GM20000 (cell line): ENCODE data around the gene DNTTIP2.

Source experiments
- DNase-seq: peaks from one replicate; pipeline ENCODE4 v3.0.0; 2012; ENCODE audit warnings: low spot score
- CTCF ChIP-seq: IDR thresholded peaks from 2 replicates; pipeline ENCODE4 v1.5.1; 2012; ENCODE audit warnings: mild to moderate bottlenecking, control low read depth; ENCODE audit errors: extremely low read depth, missing control alignments

DNTTIP2 gene

DNA sequence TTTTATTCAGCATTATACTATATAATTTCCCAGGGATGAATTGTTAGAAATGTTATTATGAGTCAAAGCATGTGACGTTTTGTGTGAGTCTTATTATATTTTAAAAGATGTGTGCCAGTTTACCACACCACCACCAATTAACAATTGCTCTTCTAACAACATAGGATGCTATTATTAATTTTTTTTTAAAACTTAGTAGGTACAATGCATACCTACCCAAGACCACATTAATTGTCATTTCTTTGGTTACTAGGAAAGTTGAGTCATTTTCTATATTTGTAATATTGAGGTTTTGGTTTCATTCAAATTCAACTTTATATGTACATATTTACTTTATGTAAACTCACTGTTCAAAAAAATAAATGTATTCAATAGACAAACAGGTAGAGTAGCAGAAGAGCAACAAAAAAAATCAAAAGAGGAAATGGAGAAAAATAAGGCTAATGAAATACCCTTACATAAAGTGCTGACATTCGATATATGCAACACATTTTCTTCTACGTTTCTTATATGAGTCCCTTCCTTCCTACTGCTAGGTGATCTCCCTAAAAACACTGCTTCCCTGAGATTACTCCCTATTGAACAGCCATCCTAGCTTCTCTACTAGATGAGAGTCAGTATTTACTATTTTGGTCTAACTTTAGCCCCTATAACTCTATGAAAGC, 20.7 kb upstream of the DNTTIP2 start:
- no peak for TF ChIP-seq CTCF
- DNase-seq = no peak

DNA sequence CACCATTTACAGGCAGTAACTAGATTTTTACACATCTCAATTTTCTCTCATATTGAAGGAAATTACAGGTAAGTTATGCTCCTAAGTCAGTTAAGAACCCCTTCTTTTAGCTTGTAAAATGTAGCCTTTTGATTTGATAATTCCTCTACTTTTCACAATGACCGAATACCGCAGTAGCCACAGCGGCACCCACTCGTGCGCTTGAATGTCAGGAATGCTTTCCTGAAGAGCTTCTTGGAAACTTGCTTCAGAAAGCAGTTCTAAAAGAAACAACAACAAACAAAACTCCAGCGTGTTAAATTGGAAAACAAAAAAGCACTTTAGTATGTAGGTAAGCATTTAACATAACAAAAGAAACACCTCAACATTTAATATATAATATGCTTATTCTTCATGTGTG, 9.9 kb upstream of the DNTTIP2 start:
- no peak for DNase-seq
- no peak for TF ChIP-seq CTCF

- DNase-seq = no peak
- no peak for TF ChIP-seq CTCF
These were observed 3.3 kb upstream of the DNTTIP2 start for GRCh38 chr1:93882269-93882668.

- DNase-seq = no peak
- TF ChIP-seq CTCF = no peak
These were observed 1.7 kb upstream of the DNTTIP2 start for GRCh38 chr1:93880731-93881130.

DNA sequence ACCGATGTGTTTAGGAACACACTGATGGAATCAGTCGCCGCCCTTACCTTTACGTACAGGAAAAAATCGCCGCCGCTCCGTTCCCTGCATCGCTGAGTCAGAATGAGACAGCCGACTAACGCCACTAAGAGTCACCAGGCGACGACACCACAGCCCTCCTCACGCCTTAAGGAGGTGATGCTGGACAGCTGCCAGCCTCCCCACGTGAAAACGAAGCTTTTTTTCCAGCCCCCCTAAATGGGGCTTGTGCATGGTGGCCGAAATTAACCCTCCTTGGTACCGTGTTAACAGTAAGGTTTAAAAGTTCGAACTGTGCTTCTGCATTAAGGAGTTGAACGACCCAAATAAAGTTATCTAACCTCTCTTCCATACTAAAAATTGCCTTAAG, 511 bp downstream of the DNTTIP2 start:
- DNase-seq = peak; percentile 61
- TF ChIP-seq CTCF = no peak

DNA sequence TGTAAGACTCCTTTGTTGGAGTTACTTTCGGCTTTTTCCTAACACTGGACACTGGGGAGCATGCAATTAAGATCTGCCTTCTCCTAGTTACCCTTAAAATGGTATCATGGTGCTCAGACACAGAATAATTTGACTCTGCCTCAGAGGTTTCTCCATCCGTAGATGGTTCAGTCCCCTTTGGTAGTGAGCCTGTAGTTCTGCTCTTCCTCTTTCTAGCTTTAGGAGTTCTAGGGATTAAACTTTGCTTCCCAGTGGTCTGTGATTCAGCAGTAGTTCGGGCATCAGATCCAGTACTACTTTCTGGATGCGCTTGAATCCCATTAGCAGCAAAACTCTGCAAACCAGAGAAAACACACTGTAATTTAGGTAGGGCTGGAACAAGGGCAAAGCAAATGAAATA, 1.5 kb downstream of the DNTTIP2 start:
- no peak for TF ChIP-seq CTCF
- no peak for DNase-seq

DNA sequence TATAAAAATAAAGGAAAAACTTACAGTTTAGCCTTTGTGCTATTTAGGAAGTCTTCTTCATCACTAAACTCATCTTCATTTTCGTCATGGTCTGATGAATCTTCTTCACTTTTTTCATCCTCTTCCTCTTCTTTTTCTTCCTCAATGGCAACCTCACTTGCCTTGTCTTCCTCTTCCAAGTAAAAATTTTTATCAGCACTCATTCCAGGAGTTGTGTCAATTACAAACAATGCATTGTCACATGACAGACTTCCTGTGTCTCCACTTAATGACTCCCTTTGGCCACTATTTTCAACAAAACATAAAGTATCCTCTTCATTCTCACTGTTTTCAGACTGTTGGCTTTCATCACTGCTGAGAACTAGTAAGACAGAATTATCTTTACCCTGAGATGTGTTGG, 2.8 kb downstream of the DNTTIP2 start:
- TF ChIP-seq CTCF = no peak
- DNase-seq = no peak
